ENCODE data around the gene GLB1L2.

DNA sequence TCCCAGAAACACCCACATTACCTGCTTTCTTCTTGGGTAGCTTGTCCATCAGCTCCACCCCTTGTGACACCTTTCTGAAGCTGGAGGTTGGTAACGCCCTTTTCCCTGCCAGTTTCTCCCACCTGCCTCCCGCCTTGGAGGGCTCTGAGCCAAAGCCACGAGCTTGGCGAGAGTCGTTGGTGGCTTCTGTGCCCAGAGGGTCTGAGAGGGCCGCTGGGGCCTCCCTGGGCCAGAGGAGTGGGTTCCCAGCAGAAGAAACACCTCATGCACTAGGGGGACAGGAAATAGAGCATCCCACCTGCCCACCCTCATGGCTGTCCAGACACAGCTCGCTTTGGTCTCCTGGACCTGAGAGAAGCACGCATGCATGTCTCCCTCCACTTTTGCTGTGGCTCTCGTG, 42.4 kb downstream of the GLB1L2 start:
- no peak for TF ChIP-seq CTCF (IDR thresholded peaks at IDR 0.05)
- TF ChIP-seq POLR2A (IDR thresholded peaks at IDR 0.05): no peak

Measured in testis (tissue), 2 donors.